Measurements from ENCODE around the gene OR8A1. TPM values are rescaled to one million over a fixed set of nuclear protein-coding genes. Genes with fewer than 3 reads are reported as not detected.

The OR8A1 gene
- total RNA-seq, 1 donor from 2014 or later, result not detected

DNA sequence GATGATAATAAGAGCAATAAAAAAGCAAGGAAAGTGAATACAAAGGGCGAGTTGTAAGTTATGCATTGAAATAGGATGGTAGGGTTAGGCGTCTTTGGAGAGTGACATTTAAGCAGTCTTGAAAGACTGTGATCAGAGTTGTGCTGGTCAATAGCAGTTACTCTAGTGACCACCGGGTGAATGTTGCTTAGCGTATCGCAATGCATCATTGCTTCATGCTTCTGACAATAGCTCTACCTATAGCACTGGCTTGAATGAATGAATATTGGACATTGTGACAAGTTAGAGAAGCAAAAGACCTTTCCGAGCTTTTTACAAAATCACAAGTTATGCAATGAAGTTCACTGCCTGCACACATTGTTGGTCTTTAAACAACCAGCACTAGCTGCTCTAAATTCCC lies 18.6 kb upstream of the OR8A1 start:
- H3K36me3 ChIP-seq, result no peaks in the 10 kb centered on the region
- H3K9me3 ChIP-seq, result no peaks in the 10 kb centered on the region
- TF ChIP-seq POLR2A (IDR thresholded peaks at IDR 0.05) (no peak), POLR2AphosphoS5 (IDR thresholded peaks at IDR 0.05; ENCODE audit: insufficient read depth in 1 of 2, low read depth in 1 of 2) (no peak)
- TF ChIP-seq, protein P1, sequence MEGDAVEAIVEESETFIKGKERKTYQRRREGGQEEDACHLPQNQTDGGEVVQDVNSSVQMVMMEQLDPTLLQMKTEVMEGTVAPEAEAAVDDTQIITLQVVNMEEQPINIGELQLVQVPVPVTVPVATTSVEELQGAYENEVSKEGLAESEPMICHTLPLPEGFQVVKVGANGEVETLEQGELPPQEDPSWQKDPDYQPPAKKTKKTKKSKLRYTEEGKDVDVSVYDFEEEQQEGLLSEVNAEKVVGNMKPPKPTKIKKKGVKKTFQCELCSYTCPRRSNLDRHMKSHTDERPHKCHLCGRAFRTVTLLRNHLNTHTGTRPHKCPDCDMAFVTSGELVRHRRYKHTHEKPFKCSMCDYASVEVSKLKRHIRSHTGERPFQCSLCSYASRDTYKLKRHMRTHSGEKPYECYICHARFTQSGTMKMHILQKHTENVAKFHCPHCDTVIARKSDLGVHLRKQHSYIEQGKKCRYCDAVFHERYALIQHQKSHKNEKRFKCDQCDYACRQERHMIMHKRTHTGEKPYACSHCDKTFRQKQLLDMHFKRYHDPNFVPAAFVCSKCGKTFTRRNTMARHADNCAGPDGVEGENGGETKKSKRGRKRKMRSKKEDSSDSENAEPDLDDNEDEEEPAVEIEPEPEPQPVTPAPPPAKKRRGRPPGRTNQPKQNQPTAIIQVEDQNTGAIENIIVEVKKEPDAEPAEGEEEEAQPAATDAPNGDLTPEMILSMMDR (IDR thresholded peaks at IDR 0.05), result no peak
- DNase-seq (ENCODE audit: extremely low spot score in 2 of 2), result no peak
- no peak overlapping the region for H3K4me3 ChIP-seq
- H3K4me1 ChIP-seq, result no peaks in the 10 kb centered on the region
- no peak overlapping the region for H3K27ac ChIP-seq
- H3K27me3 ChIP-seq, result no peaks in the 10 kb centered on the region
- intact Hi-C loops (cut with DNase I), result no loop called here

DNA sequence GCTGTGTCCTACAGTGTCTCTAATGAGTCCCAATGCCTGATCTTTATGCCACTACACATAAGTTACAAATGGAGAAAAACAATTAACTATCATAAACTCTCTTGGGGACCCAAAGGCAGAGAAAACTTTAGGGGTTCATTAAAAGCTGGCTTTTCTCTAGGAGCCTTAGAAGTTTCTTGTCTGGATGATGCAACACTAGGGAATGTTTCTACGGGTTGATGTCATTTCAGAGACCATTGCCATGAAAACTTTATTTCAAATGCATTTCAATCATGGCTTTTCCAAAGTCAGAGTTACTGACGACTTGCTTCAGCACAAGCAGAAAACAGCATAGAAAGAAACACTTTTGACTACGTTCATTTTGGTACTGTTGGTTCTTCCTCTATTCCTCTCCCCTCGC lies 17.8 kb upstream of the OR8A1 start:
- H3K27ac ChIP-seq, result no peak overlapping the region
- TF ChIP-seq, protein P1 (IDR thresholded peaks at IDR 0.05), result no peak
- no peak for TF ChIP-seq POLR2AphosphoS5 (IDR thresholded peaks at IDR 0.05; ENCODE audit: insufficient read depth in 1 of 2, low read depth in 1 of 2)
- TF ChIP-seq POLR2A (IDR thresholded peaks at IDR 0.05), result no peak
- intact Hi-C loops (cut with DNase I), result no loop called here
- no peaks in the 10 kb centered on the region for H3K36me3 ChIP-seq
- H3K27me3 ChIP-seq, result no peaks in the 10 kb centered on the region
- DNase-seq (ENCODE audit: extremely low spot score in 2 of 2), result no peak
- no peaks in the 10 kb centered on the region for H3K9me3 ChIP-seq
- H3K4me3 ChIP-seq, result no peak overlapping the region
- no peaks in the 10 kb centered on the region for H3K4me1 ChIP-seq

DNA sequence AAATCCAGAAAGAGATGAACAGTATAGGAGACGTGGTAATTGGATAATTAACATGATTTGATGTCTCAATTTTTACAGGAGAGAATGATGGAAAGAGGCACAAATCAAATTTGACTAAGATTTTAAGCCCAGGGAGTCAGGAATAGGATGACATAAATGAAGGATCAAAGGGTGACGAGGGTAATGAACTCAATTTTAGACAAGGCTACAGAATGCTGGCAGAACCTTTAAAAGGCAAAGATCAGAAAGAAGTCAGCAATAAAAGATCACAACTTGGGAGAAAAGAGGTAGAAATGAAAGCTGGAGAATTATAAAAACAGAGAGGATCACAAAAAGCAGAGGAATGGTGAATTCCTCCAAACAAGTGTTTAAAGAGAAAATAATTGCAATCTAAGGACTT lies 13.0 kb upstream of the OR8A1 start:
- DNase-seq (ENCODE audit: extremely low spot score in 2 of 2), result no peak
- H3K4me3 ChIP-seq, result no peak overlapping the region
- H3K4me1 ChIP-seq, result no peaks in the 10 kb centered on the region
- TF ChIP-seq POLR2A (IDR thresholded peaks at IDR 0.05) (no peak), POLR2AphosphoS5 (IDR thresholded peaks at IDR 0.05; ENCODE audit: insufficient read depth in 1 of 2, low read depth in 1 of 2) (no peak)
- TF ChIP-seq, protein P1 (IDR thresholded peaks at IDR 0.05), result no peak
- no peaks in the 10 kb centered on the region for H3K36me3 ChIP-seq
- intact Hi-C loops (cut with DNase I), result no loop called here
- H3K27ac ChIP-seq, result no peak overlapping the region
- H3K9me3 ChIP-seq, result no peaks in the 10 kb centered on the region
- no peaks in the 10 kb centered on the region for H3K27me3 ChIP-seq

DNA sequence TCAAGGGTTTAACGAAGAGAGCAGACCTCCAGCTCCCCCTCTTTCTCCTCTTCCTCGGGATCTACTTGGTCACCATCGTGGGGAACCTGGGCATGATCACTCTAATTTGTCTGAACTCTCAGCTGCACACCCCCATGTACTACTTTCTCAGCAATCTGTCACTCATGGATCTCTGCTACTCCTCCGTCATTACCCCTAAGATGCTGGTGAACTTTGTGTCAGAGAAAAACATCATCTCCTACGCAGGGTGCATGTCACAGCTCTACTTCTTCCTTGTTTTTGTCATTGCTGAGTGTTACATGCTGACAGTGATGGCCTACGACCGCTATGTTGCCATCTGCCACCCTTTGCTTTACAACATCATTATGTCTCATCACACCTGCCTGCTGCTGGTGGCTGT lies 363 bp downstream of the OR8A1 start:
- no peaks in the 10 kb centered on the region for H3K4me1 ChIP-seq
- H3K4me3 ChIP-seq, result no peak overlapping the region
- intact Hi-C loops (cut with DNase I), result no loop called here
- no peak overlapping the region for H3K27ac ChIP-seq
- no peak for DNase-seq (ENCODE audit: extremely low spot score in 2 of 2)
- H3K27me3 ChIP-seq, result no peaks in the 10 kb centered on the region
- no peaks in the 10 kb centered on the region for H3K36me3 ChIP-seq
- TF ChIP-seq, protein P1 (IDR thresholded peaks at IDR 0.05), result no peak
- TF ChIP-seq POLR2AphosphoS5 (IDR thresholded peaks at IDR 0.05; ENCODE audit: insufficient read depth in 1 of 2, low read depth in 1 of 2) (no peak), POLR2A (IDR thresholded peaks at IDR 0.05) (no peak)
- no peaks in the 10 kb centered on the region for H3K9me3 ChIP-seq

DNA sequence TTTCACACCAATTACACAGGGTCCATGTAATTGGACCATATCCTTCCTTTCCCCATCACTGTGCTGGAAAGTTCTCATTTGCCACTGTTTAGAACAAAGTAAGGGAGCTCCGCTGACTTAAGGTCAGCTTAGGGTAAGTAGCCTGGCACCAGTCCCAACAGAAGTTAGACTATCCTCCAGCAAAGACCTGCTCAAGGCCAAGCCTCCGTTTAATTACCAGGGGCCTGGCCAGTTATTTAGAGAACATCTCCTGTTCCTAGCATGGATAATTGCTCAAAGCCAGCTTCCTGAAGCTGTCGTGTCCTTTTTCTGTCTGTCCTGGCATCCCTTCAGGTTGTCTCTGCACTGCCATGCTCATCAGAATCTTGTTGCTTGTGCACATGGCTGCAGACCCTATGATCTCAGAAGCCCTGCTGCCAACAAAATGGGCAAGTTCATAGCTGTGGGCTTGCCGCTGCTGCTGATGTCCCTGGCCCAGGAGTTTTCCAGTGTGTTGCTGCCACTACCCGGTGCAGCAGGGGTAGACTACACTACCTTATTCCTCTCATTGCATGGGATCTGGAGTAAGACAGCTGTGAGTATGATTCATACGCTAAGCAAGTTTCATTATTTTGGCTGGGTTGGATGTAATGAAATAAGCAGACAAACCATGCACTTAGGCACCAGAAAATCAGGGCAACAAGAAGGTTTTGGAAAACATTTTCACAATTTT lies 8.1 kb downstream of the OR8A1 start:
- DNase-seq (ENCODE audit: extremely low spot score in 2 of 2), result no peak
- H3K36me3 ChIP-seq, result no peaks in the 10 kb centered on the region
- H3K4me1 ChIP-seq, result no peaks in the 10 kb centered on the region
- no peak overlapping the region for H3K4me3 ChIP-seq
- TF ChIP-seq POLR2AphosphoS5 (IDR thresholded peaks at IDR 0.05; ENCODE audit: insufficient read depth in 1 of 2, low read depth in 1 of 2) (no peak), POLR2A (IDR thresholded peaks at IDR 0.05) (no peak)
- TF ChIP-seq, protein P1 (IDR thresholded peaks at IDR 0.05), result no peak
- H3K27me3 ChIP-seq, result no peaks in the 10 kb centered on the region
- no peak overlapping the region for H3K27ac ChIP-seq
- intact Hi-C loops (cut with DNase I), result no loop called here
- H3K9me3 ChIP-seq, result no peaks in the 10 kb centered on the region

Data from vagina (tissue), 2 donors.